DMS79 treated with DMSO at 0.1 percent for 48 hours (cell line): Measurements from ENCODE around the gene NTMT2.
"Not testable (repeated sequence)": the region's sequence is repeated elsewhere in the genome, so short reads cannot be mapped to it uniquely, and the experiment has no call there.

ENCODE experiments used
- DNase-seq: peaks from one replicate; lab custom pipeline; 2025; lab: John Stamatoyannopoulos, UW

Gene NTMT2

GRCh38 chr1:170145770-170146676 is at the start of gene NTMT2:
NTMT2 (plus strand) TSS chr1:170145959; CDS start chr1:170146108, 149 bp downstream.
- no peak for DNase-seq

GRCh38 chr1:170095976-170096748 is 49.6 kb upstream of the NTMT2 start:
- DNase-seq, result no peak

- no peak for DNase-seq
These were observed 48.9 kb upstream of the NTMT2 start for GRCh38 chr1:170096806-170097340.

GRCh38 chr1:170097449-170097948 is 48.3 kb upstream of the NTMT2 start:
- DNase-seq, result no peak

- DNase-seq, result not testable (repeated sequence)
These were observed 32.6 kb upstream of the NTMT2 start for GRCh38 chr1:170113140-170113539.

- no peak for DNase-seq
These were observed 30.9 kb upstream of the NTMT2 start for GRCh38 chr1:170114906-170115305.

GRCh38 chr1:170122366-170122765 is 23.4 kb upstream of the NTMT2 start:
- no peak for DNase-seq

- no peak for DNase-seq
These were observed 20.5 kb upstream of the NTMT2 start for GRCh38 chr1:170125269-170125668.

GRCh38 chr1:170126696-170127095 is 19.1 kb upstream of the NTMT2 start:
- no peak for DNase-seq

GRCh38 chr1:170131450-170131849 is 14.3 kb upstream of the NTMT2 start:
- DNase-seq, result no peak

GRCh38 chr1:170131984-170132383 is 13.8 kb upstream of the NTMT2 start:
- DNase-seq, result no peak

GRCh38 chr1:170133766-170134495 is 11.8 kb upstream of the NTMT2 start:
- no peak for DNase-seq

- no peak for DNase-seq
These were observed 11.2 kb upstream of the NTMT2 start for GRCh38 chr1:170134521-170134920.

- no peak for DNase-seq
These were observed 5.4 kb upstream of the NTMT2 start for GRCh38 chr1:170140371-170140770.

GRCh38 chr1:170145061-170145460 is 698 bp upstream of the NTMT2 start:
- no peak for DNase-seq

GRCh38 chr1:170146720-170147263 is 1.0 kb downstream of the NTMT2 start:
- no peak for DNase-seq

- DNase-seq, result no peak
These were observed 3.5 kb downstream of the NTMT2 start for GRCh38 chr1:170149241-170149640.

- no peak for DNase-seq
These were observed 4.3 kb downstream of the NTMT2 start for GRCh38 chr1:170150016-170150415.

- DNase-seq, result no peak
These were observed 5.2 kb downstream of the NTMT2 start for GRCh38 chr1:170150921-170151320.

GRCh38 chr1:170153417-170153816 is 7.7 kb downstream of the NTMT2 start:
- no peak for DNase-seq

GRCh38 chr1:170155055-170155454 is 9.3 kb downstream of the NTMT2 start:
- DNase-seq, result no peak

GRCh38 chr1:170156594-170156993 is 10.8 kb downstream of the NTMT2 start:
- DNase-seq, result no peak
